ENCODE measurements around the gene ATCAY.

ATCAY gene, protein sequence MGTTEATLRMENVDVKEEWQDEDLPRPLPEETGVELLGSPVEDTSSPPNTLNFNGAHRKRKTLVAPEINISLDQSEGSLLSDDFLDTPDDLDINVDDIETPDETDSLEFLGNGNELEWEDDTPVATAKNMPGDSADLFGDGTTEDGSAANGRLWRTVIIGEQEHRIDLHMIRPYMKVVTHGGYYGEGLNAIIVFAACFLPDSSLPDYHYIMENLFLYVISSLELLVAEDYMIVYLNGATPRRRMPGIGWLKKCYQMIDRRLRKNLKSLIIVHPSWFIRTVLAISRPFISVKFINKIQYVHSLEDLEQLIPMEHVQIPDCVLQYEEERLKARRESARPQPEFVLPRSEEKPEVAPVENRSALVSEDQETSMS

DNA sequence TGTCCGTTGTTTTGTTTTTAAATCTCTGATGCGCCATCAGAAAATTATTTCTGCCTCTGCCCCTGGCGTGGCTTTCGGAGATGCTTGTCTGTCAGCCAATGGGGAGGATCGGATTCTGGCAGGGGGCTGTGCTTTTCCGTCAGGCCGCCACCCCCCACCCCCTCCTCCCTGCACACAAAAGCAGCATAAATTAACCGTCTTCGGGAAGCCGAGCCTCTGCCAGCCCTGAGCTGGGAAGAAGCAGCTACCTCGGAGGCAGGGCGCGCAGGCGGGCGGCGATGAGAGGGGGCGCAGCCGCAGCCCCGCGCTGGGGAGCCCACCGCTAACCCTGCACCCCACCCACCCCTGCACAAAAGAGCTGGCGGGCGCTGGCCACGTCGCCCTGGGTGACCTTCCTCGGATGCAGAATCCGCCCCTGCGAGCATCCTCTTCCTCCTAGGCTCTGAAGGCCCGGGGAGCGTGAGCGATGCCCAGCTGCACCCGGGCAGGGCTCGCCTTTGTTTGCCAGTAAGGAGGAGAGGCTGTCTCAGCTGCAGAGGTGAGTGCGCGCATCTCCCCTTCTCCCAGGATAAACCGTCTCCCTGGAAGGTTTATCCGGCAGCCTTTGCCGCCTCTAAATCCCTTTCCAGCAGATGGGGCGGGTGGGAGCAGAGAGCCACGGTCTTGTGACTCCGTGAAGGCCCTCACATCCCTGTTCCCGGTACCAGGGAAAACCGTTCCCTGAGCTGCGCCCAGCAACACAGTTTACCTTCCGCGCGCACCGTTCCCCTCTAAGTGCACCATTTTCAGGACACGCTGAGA, at the start of gene ATCAY:
TSS of gene ATCAY (plus strand) at position 215 of the 801 bp plus-strand sequence. CDS start 5,083 bp downstream, outside the sequence.
- Histone ChIP-seq H3K27me3 (ENCODE audit: control insufficient read depth, low read length) (no peaks in the 10 kb centered on the region), H4K20me1 (ENCODE audit: control insufficient read depth, insufficient read depth, low read depth, low read length) (no peaks in the 10 kb centered on the region), H3K9me2 (replicated peaks; ENCODE audit: control insufficient read depth, low read length) (no peaks in the 10 kb centered on the region), H3K79me2 (ENCODE audit: control insufficient read depth, low read length) (no peaks in the 10 kb centered on the region), H3F3A (ENCODE audit: control insufficient read depth, insufficient read depth) (no peaks in the 10 kb centered on the region), H3K36me3 (ENCODE audit: control insufficient read depth, low read length) (no peaks in the 10 kb centered on the region), H3K4me2 (ENCODE audit: low read length) (no peak within 1 kb of the TSS), H3K9me3 (ENCODE audit: control insufficient read depth, insufficient read depth, low read length) (no peaks in the 10 kb centered on the region), H3K4me3 (ENCODE audit: low read length) (no peak within 1 kb of the TSS), H3K4me1 (ENCODE audit: control insufficient read depth, low read length) (no peaks in the 10 kb centered on the region), H3K27ac (ENCODE audit: low read depth, low read length) (no peak within 1 kb of the TSS)
- TF ChIP-seq, protein P1, sequence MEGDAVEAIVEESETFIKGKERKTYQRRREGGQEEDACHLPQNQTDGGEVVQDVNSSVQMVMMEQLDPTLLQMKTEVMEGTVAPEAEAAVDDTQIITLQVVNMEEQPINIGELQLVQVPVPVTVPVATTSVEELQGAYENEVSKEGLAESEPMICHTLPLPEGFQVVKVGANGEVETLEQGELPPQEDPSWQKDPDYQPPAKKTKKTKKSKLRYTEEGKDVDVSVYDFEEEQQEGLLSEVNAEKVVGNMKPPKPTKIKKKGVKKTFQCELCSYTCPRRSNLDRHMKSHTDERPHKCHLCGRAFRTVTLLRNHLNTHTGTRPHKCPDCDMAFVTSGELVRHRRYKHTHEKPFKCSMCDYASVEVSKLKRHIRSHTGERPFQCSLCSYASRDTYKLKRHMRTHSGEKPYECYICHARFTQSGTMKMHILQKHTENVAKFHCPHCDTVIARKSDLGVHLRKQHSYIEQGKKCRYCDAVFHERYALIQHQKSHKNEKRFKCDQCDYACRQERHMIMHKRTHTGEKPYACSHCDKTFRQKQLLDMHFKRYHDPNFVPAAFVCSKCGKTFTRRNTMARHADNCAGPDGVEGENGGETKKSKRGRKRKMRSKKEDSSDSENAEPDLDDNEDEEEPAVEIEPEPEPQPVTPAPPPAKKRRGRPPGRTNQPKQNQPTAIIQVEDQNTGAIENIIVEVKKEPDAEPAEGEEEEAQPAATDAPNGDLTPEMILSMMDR (IDR thresholded peaks at IDR 0.05; ENCODE audit: low read depth, low read length, poor library complexity, severe bottlenecking) = no peak
- no peak for TF ChIP-seq EZH2phosphoT487 (IDR thresholded peaks at IDR 0.05; ENCODE audit: borderline replicate concordance, low read length)

DNA sequence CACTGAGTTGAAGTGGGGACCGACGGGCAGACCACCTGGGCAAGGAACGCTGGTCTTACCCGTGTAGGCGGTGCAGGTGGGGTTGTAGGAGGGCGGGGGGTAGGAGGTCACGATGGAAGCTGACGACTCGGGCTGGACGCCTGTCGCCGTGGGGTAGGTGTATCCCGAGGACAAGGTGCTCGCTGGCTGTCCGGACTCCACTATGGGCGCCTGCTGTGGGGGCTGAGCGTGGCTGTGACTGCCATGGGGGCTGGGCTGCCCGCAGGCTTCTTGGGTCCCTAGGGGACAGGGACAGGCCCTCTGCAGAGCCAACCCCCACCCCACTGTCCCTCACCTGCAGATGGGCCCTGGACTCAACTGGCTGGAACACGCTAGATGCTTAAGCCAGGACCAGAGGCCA, 48.9 kb upstream of the ATCAY start:
- no peak overlapping the region for H3K4me3 ChIP-seq (ENCODE audit: low read length)
- no peaks in the 10 kb centered on the region for H3K27me3 ChIP-seq (ENCODE audit: control insufficient read depth, low read length)
- H3K4me2 ChIP-seq (ENCODE audit: low read length) = no peak overlapping the region
- no peak for TF ChIP-seq EZH2phosphoT487 (IDR thresholded peaks at IDR 0.05; ENCODE audit: borderline replicate concordance, low read length)
- TF ChIP-seq, protein P1 (IDR thresholded peaks at IDR 0.05; ENCODE audit: low read depth, low read length, poor library complexity, severe bottlenecking) = no peak
- no peaks in the 10 kb centered on the region for H3K36me3 ChIP-seq (ENCODE audit: control insufficient read depth, low read length)
- no peaks in the 10 kb centered on the region for H3K9me2 ChIP-seq (replicated peaks; ENCODE audit: control insufficient read depth, low read length)
- no peaks in the 10 kb centered on the region for H4K20me1 ChIP-seq (ENCODE audit: control insufficient read depth, insufficient read depth, low read depth, low read length)
- no peaks in the 10 kb centered on the region for H3K4me1 ChIP-seq (ENCODE audit: control insufficient read depth, low read length)
- H3K79me2 ChIP-seq (ENCODE audit: control insufficient read depth, low read length) = no peaks in the 10 kb centered on the region
- no peaks in the 10 kb centered on the region for H3F3A ChIP-seq (ENCODE audit: control insufficient read depth, insufficient read depth)
- no peaks in the 10 kb centered on the region for H3K9me3 ChIP-seq (ENCODE audit: control insufficient read depth, insufficient read depth, low read length)
- H3K27ac ChIP-seq (ENCODE audit: low read depth, low read length) = no peak overlapping the region

DNA sequence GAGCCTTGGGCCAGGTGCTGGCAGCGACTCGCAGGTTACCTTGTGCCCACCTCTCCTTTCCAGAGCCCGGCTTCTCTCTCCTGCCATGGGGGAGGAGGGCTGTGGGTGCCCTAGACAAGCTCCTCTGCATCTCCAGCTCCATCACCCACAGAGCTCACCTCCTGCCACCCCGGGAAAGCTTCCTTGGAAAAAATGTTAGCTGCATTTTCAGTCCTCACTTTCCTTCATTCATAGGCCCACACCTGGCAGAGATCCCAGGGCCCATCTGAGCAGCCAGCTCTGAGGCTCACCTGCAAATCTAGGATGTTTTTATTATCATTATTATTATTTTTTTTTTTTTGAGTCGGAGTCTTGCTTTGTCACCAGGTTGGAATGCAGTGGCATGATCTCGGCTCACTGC, 48.5 kb upstream of the ATCAY start:
- TF ChIP-seq, protein P1 (IDR thresholded peaks at IDR 0.05; ENCODE audit: low read depth, low read length, poor library complexity, severe bottlenecking) = no peak
- H3F3A ChIP-seq (ENCODE audit: control insufficient read depth, insufficient read depth) = no peaks in the 10 kb centered on the region
- H3K9me2 ChIP-seq (replicated peaks; ENCODE audit: control insufficient read depth, low read length) = no peaks in the 10 kb centered on the region
- H3K4me1 ChIP-seq (ENCODE audit: control insufficient read depth, low read length) = no peaks in the 10 kb centered on the region
- no peaks in the 10 kb centered on the region for H3K27me3 ChIP-seq (ENCODE audit: control insufficient read depth, low read length)
- no peaks in the 10 kb centered on the region for H3K9me3 ChIP-seq (ENCODE audit: control insufficient read depth, insufficient read depth, low read length)
- H3K4me3 ChIP-seq (ENCODE audit: low read length) = no peak overlapping the region
- H3K36me3 ChIP-seq (ENCODE audit: control insufficient read depth, low read length) = no peaks in the 10 kb centered on the region
- H3K79me2 ChIP-seq (ENCODE audit: control insufficient read depth, low read length) = no peaks in the 10 kb centered on the region
- H3K27ac ChIP-seq (ENCODE audit: low read depth, low read length) = no peak overlapping the region
- H3K4me2 ChIP-seq (ENCODE audit: low read length) = no peak overlapping the region
- H4K20me1 ChIP-seq (ENCODE audit: control insufficient read depth, insufficient read depth, low read depth, low read length) = no peaks in the 10 kb centered on the region

Measured in DOHH2 (cell line).